Omental fat pad (tissue), 4 donors: ENCODE measurements around the gene SSB. TPM values are rescaled to one million over a fixed set of nuclear protein-coding genes. Genes with fewer than 3 reads are reported as not detected.
"Not testable (repeated sequence)": the region's sequence is repeated elsewhere in the genome, so short reads cannot be mapped to it uniquely, and the experiment has no call there.

Experiments used
- ATAC-seq: fragments of 150-250 bp; one replicate; pipeline ENCODE4 v1.9.1; 2016; ENCODE audit warnings: mild to moderate bottlenecking, moderate library complexity; ENCODE audit not compliant: low FRiP score
- DNase-seq: peaks from one replicate; pipeline ENCODE4 v3.0.0-alpha.2; 2019; ENCODE audit warnings: low spot score
- total RNA-seq, 4 donors: library from RNA; depleted of rRNA; stranded (reverse); fragments of >200 nt; gene quantifications; one replicate each; pipeline ENCODE4 v1.1.0, GENCODE V29; 2016
- TF ChIP-seq, protein P1 (sequence below), 3 donors: fragments of 450-650 bp; IDR thresholded peaks; one replicate each; pipeline ENCODE4 v1.5.1; 2016 to 2017; ENCODE audit warnings: antibody characterized with exemption in 3 of 3, mild to moderate bottlenecking in 3 of 3, moderate library complexity in 2 of 3

Gene SSB
- total RNA-seq, 4 donors from 2014 or later, result 70.3 to 246 (median 111) TPM

GRCh38 chr2:169849710-169850109 is 51.0 kb downstream of the SSB start:
- no peak for DNase-seq
- ATAC-seq, result no peak
- TF ChIP-seq, protein P1, sequence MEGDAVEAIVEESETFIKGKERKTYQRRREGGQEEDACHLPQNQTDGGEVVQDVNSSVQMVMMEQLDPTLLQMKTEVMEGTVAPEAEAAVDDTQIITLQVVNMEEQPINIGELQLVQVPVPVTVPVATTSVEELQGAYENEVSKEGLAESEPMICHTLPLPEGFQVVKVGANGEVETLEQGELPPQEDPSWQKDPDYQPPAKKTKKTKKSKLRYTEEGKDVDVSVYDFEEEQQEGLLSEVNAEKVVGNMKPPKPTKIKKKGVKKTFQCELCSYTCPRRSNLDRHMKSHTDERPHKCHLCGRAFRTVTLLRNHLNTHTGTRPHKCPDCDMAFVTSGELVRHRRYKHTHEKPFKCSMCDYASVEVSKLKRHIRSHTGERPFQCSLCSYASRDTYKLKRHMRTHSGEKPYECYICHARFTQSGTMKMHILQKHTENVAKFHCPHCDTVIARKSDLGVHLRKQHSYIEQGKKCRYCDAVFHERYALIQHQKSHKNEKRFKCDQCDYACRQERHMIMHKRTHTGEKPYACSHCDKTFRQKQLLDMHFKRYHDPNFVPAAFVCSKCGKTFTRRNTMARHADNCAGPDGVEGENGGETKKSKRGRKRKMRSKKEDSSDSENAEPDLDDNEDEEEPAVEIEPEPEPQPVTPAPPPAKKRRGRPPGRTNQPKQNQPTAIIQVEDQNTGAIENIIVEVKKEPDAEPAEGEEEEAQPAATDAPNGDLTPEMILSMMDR (IDR thresholded peaks at IDR 0.05), result no peak

DNA sequence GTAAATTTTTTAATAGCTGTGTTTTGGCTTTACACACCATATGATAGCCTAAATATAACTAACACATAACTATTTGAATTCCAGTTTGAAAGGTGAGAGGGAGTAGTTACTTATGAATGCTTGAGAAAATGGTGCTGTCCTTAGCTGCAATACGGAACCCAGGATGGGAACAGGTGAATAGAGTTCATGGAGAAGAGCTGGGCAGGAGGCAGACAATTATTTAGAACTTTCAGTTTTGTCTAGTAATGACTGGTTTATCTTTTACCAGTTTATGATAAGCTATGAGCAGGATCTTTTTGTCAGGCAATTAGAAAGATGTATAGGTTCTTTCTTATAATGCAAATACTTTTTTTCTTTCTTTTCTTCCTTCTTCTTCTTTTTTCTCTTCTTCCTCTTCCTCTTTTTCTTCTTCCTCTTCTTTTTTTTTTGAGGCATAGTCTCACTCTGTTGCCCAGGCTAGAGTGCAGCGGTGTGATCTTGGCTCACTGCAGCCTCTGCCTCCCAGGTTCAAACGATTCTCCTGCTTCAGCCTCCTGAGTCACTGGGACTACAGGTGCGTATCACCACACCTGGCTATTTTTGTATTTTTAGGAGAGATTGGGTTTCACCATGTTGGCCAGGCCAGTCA is 54.5 kb downstream of the SSB start:
- ATAC-seq (no peak), DNase-seq (no peak)

DNA sequence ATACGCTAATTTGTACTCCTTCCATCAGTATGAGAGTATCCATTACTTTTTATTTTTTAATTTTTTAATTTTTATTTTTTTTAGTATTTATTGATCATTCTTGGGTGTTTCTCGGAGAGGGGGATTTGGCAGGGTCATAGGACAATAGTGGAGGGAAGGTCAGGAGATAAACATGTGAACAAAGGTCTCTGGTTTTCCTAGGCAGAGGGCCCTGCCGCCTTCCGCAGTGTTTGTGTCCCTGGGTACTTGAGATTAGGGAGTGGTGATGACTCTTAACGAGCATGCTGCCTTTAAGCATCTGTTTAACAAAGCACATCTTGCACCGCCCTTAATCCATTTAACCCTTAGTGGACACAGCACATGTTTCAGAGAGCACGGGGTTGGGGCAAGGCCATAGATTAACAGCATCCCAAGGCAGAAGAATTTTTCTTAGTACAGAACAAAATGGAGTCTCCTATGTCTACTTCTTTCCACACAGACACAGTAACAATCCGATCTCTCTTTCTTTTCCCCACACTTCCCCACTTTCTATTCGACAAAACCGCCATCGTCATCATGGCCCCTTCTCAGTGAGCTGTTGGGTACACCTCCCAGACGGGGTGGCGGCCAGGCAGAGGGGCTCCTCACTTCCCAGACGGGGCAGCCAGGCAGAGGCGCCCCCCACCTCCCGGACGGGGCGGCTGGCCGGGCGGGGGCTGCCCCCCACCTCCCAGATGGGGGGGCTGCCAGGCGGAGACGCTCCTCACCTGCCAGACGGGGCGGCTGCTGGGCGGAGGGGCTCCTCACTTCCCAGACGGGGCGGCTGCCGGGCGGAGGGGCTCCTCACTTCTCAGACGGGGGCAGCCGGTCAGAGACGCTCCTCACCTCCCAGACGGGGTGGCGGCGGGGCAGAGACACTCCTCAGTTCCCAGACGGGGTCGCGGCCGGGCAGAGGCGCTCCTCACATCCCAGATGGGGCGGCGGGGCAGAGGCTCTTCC is 56.9 kb downstream of the SSB start:
- not testable (repeated sequence) for DNase-seq

More for the DNA sequence above, 54.5 kb downstream of the SSB start:
- TF ChIP-seq, protein P1 (IDR thresholded peaks at IDR 0.05), result no peak

GRCh38 chr2:169859423-169859822 is 60.8 kb downstream of the SSB start:
- ATAC-seq (no peak), DNase-seq (no peak)
- TF ChIP-seq, protein P1 (IDR thresholded peaks at IDR 0.05), result no peak

More for the DNA sequence above, 56.9 kb downstream of the SSB start:
- ATAC-seq, result not testable (repeated sequence)

- TF ChIP-seq, protein P1 (IDR thresholded peaks at IDR 0.05), result no peak
- DNase-seq (no peak), ATAC-seq (no peak)
Observed at GRCh38 chr2:169860149-169860548, 61.5 kb downstream of the SSB start.

Other genes with a start within 250 kb of the SSB start
- 10 to 100 TPM; 11.7 to 23.1 (median 16.9) TPM for gene FASTKD1, start 225.0 kb upstream of the SSB start, total RNA-seq
- gene PPIG, start 214.5 kb upstream of the SSB start, total RNA-seq, result 10 to 100 TPM; 30.2 to 32.5 (median 30.7) TPM
- gene CFAP210, start 104.5 kb upstream of the SSB start, total RNA-seq, result under 1 TPM in 2 of 4 donors, not detected in 2; 0.24 to 0.46 TPM
- 10 to 100 TPM in 3 of 4 donors, 1 to 10 TPM in 1; 2.0 to 27.7 (median 12.5) TPM for gene PHOSPHO2, start 104.4 kb upstream of the SSB start, total RNA-seq
- gene KLHL23, start 65.0 kb upstream of the SSB start, total RNA-seq, result 10 to 100 TPM in 1 of 4 donors, 1 to 10 TPM in 3; 6.4 to 13.1 (median 8.2) TPM
- 10 to 100 TPM; 27.4 to 63.2 (median 39.0) TPM for gene METTL5, start 26.0 kb downstream of the SSB start, total RNA-seq
- 10 to 100 TPM; 59.2 to 90.3 (median 64.0) TPM for gene UBR3, start 28.6 kb downstream of the SSB start, total RNA-seq